Common myeloid progenitor, CD34-positive (primary cell): ENCODE measurements around the gene EPHB3.

Source experiments
- CTCF ChIA-PET: fragments of 350-600 bp; sonication (Branson Sonifier 250); formaldehyde crosslinking; loops from one replicate; lab custom pipeline; 2021; ENCODE audit warnings: antibody characterized with exemption; lab: Charles Lee
- POLR2A ChIA-PET: fragments of 350-600 bp; sonication (Branson Sonifier 250); formaldehyde crosslinking; loops from one replicate; lab custom pipeline; 2021; ENCODE audit warnings: antibody characterized with exemption; lab: Charles Lee
- DNase-seq, 3 donors: peaks; one replicate each; pipeline versions ENCODE4 v3.0.0 to v3.0.0-alpha.2; 2013
- H3K27ac ChIP-seq, 2 experiments: 1 replicate in 1 of 2; 2 replicates in 1 of 2; pipeline ENCODE4 v1.7.0; 2013; ENCODE audit warnings: inconsistent platforms in 2 of 2, low read length in 2 of 2, mild to moderate bottlenecking in 2 of 2, low read depth in 1 of 2, moderate library complexity in 1 of 2; ENCODE audit not compliant: severe bottlenecking in 2 of 2, insufficient read depth in 1 of 2, poor library complexity in 1 of 2
- H3K27me3 ChIP-seq, 5 experiments: replicated peaks in 2 of 5; 1 replicate in 3 of 5; 2 replicates in 2 of 5; pipeline versions ENCODE4 v1.6.1 to v1.7.0; 2013; ENCODE audit warnings: low read length in 4 of 5, mild to moderate bottlenecking in 2 of 5, moderate library complexity in 2 of 5, inconsistent platforms in 1 of 5; ENCODE audit not compliant: insufficient read depth in 5 of 5, control insufficient read depth in 4 of 5
- H3K36me3 ChIP-seq, 4 experiments: 1 replicate in 2 of 4; 2 replicates in 2 of 4; pipeline versions ENCODE4 v1.6.1 to v1.7.0; 2013; ENCODE audit warnings: low read length in 3 of 4, control low read depth in 1 of 4, mild to moderate bottlenecking in 1 of 4; ENCODE audit not compliant: control insufficient read depth in 4 of 4, insufficient read depth in 4 of 4
- H3K4me1 ChIP-seq, 4 experiments: 1 replicate in 3 of 4; 2 replicates in 1 of 4; pipeline versions ENCODE4 v1.6.1 to v1.7.1; 2013; ENCODE audit warnings: low read length in 3 of 4, mild to moderate bottlenecking in 3 of 4, control low read depth in 1 of 4, inconsistent platforms in 1 of 4, moderate library complexity in 1 of 4; ENCODE audit not compliant: control insufficient read depth in 4 of 4, insufficient read depth in 4 of 4; ENCODE audit errors: control extremely low read depth in 1 of 4
- H3K4me3 ChIP-seq, 7 experiments: 1 replicate in 4 of 7; 2 replicates in 3 of 7; pipeline versions ENCODE4 v1.5.1 to v1.7.0; 2013; ENCODE audit warnings: mild to moderate bottlenecking in 7 of 7, low read length in 6 of 7, moderate library complexity in 6 of 7, inconsistent platforms in 2 of 7, low read depth in 2 of 7, control low read depth in 1 of 7; ENCODE audit not compliant: insufficient read depth in 4 of 7, control insufficient read depth in 1 of 7; ENCODE audit errors: extremely low read depth in 1 of 7
- H3K9me3 ChIP-seq, 5 experiments: 1 replicate in 4 of 5; 2 replicates in 1 of 5; pipeline versions ENCODE4 v1.6.1 to v1.7.1; 2013; ENCODE audit warnings: low read length in 4 of 5, mild to moderate bottlenecking in 2 of 5, inconsistent platforms in 1 of 5, low read depth in 1 of 5, moderate library complexity in 1 of 5; ENCODE audit not compliant: control insufficient read depth in 4 of 5, insufficient read depth in 2 of 5; ENCODE audit errors: control extremely low read depth in 1 of 5
- WGBS: methylation state at CpG from one replicate; pipeline ENCODE4 v1.1.5; 2013; ENCODE audit not compliant: insufficient coverage; 5-methylcytosine and 5-hydroxymethylcytosine counted together

The EPHB3 gene

GRCh38 chr3:184543843-184544512, 17.6 kb upstream of the EPHB3 start:
- no peaks in the 10 kb centered on the region for H3K9me3 ChIP-seq
- ChIA-PET POLR2A (no interaction called here), CTCF (interaction anchor here (1.1 to 13.8 kb wide), 8 partner anchors 8 to 235 kb away, joined by 3 to 368 read pairs (median 58); partner anchors contain the start of gene THPO)
- WGBS = 0% methylated on average over 14 of the region's 18 CpGs
- H3K27ac ChIP-seq = no peak overlapping the region
- H3K4me3 ChIP-seq = peak overlapping the region in 1 of 7 experiments; percentile 45
- H3K4me1 ChIP-seq = peaks cover 0 to 12% (median 3%) of the 10 kb centered on the region in 4 experiments
- no peaks in the 10 kb centered on the region for H3K36me3 ChIP-seq
- peak; percentile 85 to 93 (median 89) for DNase-seq
- H3K27me3 ChIP-seq = peaks cover 0 to 8% (median 3%) of the 10 kb centered on the region in 5 experiments

- H3K4me1 ChIP-seq = peaks cover 0 to 12% (median 3%) of the 10 kb centered on the region in 4 experiments
- H3K27ac ChIP-seq = no peak overlapping the region
- DNase-seq = no peak
- no peak overlapping the region for H3K4me3 ChIP-seq
- H3K9me3 ChIP-seq = no peaks in the 10 kb centered on the region
- no peaks in the 10 kb centered on the region for H3K36me3 ChIP-seq
- peaks cover 0 to 8% (median 3%) of the 10 kb centered on the region in 5 experiments for H3K27me3 ChIP-seq
- POLR2A ChIA-PET = no interaction called here
- CTCF ChIA-PET = interaction anchor here (1.0 to 13.8 kb wide), 7 partner anchors 16 to 234 kb away, joined by 4 to 368 read pairs (median 106); partner anchors contain the start of gene THPO
Observed at GRCh38 chr3:184544513-184544861, 17.1 kb upstream of the EPHB3 start.

- Histone ChIP-seq H3K27me3 (peaks cover 0 to 8% (median 3%) of the 10 kb centered on the region in 5 experiments), H3K36me3 (no peaks in the 10 kb centered on the region), H3K4me3 (no peak overlapping the region), H3K4me1 (peaks cover 0 to 12% (median 3%) of the 10 kb centered on the region in 4 experiments), H3K9me3 (no peaks in the 10 kb centered on the region), H3K27ac (no peak overlapping the region)
- WGBS = 97% methylated on average over 3 of the region's 3 CpGs
- POLR2A ChIA-PET = interaction anchor here (0.5 kb wide), 1 partner anchor 148 kb away, joined by 3 read pairs; no protein-coding TSS in a partner anchor
- DNase-seq = no peak
- CTCF ChIA-PET = interaction anchor here (0.9 to 13.8 kb wide), 10 partner anchors 33 to 233 kb away, joined by 3 to 368 read pairs (median 6); partner anchors contain the start of gene THPO
Observed at GRCh38 chr3:184545769-184546168, 15.8 kb upstream of the EPHB3 start.

GRCh38 chr3:184546252-184546651, 15.3 kb upstream of the EPHB3 start:
- Histone ChIP-seq H3K4me1 (peaks cover 0 to 12% (median 3%) of the 10 kb centered on the region in 4 experiments), H3K27me3 (peaks cover 0 to 8% (median 3%) of the 10 kb centered on the region in 5 experiments), H3K4me3 (no peak overlapping the region), H3K36me3 (no peaks in the 10 kb centered on the region), H3K9me3 (no peaks in the 10 kb centered on the region), H3K27ac (no peak overlapping the region)
- CTCF ChIA-PET = interaction anchor here (1.2 to 13.8 kb wide), 8 partner anchors 33 to 232 kb away, joined by 3 to 368 read pairs (median 11); partner anchors contain the start of gene THPO
- WGBS = 41% methylated on average over 5 of the region's 7 CpGs
- no peak for DNase-seq
- POLR2A ChIA-PET = interaction anchor here (0.5 to 0.6 kb wide), 2 partner anchors 148 to 212 kb away, joined by 3 read pairs; no protein-coding TSS in a partner anchor

GRCh38 chr3:184549796-184550577, 11.6 kb upstream of the EPHB3 start:
- 96% methylated on average over 14 of the region's 15 CpGs for WGBS
- DNase-seq = no peak
- H3K27me3 ChIP-seq = peaks cover 0 to 2% (median 0%) of the 10 kb centered on the region in 5 experiments
- POLR2A ChIA-PET = no interaction called here
- peaks cover 0 to 7% (median 0%) of the 10 kb centered on the region in 4 experiments for H3K4me1 ChIP-seq
- no peaks in the 10 kb centered on the region for H3K9me3 ChIP-seq
- no peaks in the 10 kb centered on the region for H3K36me3 ChIP-seq
- no peak overlapping the region for H3K4me3 ChIP-seq
- H3K27ac ChIP-seq = no peak overlapping the region
- CTCF ChIA-PET = interaction anchor here (0.7 to 3.1 kb wide), 8 partner anchors 8 to 177 kb away, joined by 3 to 25 read pairs (median 5); no protein-coding TSS in a partner anchor

GRCh38 chr3:184551103-184551502, 10.5 kb upstream of the EPHB3 start:
- H3K36me3 ChIP-seq = no peaks in the 10 kb centered on the region
- H3K27ac ChIP-seq = no peak overlapping the region
- no peak for DNase-seq
- H3K4me3 ChIP-seq = no peak overlapping the region
- H3K9me3 ChIP-seq = no peaks in the 10 kb centered on the region
- H3K27me3 ChIP-seq = peaks cover 0 to 2% (median 0%) of the 10 kb centered on the region in 5 experiments
- H3K4me1 ChIP-seq = peaks cover 0 to 4% (median 0%) of the 10 kb centered on the region in 4 experiments
- ChIA-PET CTCF (interaction anchor here (0.8 to 3.1 kb wide), 9 partner anchors 8 to 239 kb away, joined by 3 to 25 read pairs (median 3); no protein-coding TSS in a partner anchor), POLR2A (no interaction called here)
- 98% methylated on average over 8 of the region's 8 CpGs for WGBS
